Ureter (tissue), 1 donor: ENCODE results near the gene AKAP13. TPM values are rescaled to one million over a fixed set of nuclear protein-coding genes. Genes with fewer than 3 reads are reported as not detected.
"Not testable (repeated sequence)": the region's sequence is repeated elsewhere in the genome, so short reads cannot be mapped to it uniquely, and the experiment has no call there.

Experiments
- DNase-seq: peaks from one replicate; pipeline ENCODE4 v3.0.0-alpha.2; 2020; ENCODE audit warnings: low spot score
- total RNA-seq: library from RNA; stranded (reverse); gene quantifications from one replicate; pipeline ENCODE4 v1.2.4, GENCODE V29; 2023
- donor health status: DM: yes; HTN: yes; CAD: no.

The AKAP13 gene, protein sequence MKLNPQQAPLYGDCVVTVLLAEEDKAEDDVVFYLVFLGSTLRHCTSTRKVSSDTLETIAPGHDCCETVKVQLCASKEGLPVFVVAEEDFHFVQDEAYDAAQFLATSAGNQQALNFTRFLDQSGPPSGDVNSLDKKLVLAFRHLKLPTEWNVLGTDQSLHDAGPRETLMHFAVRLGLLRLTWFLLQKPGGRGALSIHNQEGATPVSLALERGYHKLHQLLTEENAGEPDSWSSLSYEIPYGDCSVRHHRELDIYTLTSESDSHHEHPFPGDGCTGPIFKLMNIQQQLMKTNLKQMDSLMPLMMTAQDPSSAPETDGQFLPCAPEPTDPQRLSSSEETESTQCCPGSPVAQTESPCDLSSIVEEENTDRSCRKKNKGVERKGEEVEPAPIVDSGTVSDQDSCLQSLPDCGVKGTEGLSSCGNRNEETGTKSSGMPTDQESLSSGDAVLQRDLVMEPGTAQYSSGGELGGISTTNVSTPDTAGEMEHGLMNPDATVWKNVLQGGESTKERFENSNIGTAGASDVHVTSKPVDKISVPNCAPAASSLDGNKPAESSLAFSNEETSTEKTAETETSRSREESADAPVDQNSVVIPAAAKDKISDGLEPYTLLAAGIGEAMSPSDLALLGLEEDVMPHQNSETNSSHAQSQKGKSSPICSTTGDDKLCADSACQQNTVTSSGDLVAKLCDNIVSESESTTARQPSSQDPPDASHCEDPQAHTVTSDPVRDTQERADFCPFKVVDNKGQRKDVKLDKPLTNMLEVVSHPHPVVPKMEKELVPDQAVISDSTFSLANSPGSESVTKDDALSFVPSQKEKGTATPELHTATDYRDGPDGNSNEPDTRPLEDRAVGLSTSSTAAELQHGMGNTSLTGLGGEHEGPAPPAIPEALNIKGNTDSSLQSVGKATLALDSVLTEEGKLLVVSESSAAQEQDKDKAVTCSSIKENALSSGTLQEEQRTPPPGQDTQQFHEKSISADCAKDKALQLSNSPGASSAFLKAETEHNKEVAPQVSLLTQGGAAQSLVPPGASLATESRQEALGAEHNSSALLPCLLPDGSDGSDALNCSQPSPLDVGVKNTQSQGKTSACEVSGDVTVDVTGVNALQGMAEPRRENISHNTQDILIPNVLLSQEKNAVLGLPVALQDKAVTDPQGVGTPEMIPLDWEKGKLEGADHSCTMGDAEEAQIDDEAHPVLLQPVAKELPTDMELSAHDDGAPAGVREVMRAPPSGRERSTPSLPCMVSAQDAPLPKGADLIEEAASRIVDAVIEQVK (N-terminal part only)
- 264 TPM for total RNA-seq

DNA sequence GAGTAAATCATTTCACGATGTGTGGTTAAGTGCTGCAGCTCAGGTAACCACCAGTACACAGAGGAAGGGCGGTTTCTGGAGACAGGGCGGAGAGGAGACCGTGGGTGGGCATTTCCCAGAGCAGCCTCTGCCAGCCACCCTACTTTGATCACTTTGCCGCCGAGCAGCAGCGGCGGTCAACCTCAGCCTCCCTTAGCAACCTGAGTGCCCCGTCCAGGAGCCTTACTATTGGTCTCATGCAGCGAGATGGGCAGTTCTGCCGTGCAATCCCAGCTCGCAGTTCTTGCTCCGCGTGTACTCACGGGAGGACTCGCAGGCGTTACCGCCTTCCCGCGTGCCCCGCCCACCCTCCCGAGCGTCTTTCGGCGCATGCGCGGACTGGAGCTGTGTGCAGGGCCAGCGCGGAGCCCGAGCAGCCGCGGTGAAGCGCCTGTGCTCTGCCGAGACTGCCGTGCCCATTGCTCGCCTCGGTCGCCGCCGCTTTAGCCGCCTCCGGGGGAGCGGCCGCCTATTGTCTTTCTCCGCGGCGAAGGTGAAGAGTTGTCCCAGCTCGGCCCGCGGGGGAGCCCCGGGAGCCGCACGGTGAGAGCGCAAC lies at the start of gene AKAP13:
Gene AKAP13, plus strand, starts transcription at position 387 of the 595 bp plus-strand sequence. CDS start 105,118 bp downstream, outside the sequence.
- peak; percentile 96 for DNase-seq

DNA sequence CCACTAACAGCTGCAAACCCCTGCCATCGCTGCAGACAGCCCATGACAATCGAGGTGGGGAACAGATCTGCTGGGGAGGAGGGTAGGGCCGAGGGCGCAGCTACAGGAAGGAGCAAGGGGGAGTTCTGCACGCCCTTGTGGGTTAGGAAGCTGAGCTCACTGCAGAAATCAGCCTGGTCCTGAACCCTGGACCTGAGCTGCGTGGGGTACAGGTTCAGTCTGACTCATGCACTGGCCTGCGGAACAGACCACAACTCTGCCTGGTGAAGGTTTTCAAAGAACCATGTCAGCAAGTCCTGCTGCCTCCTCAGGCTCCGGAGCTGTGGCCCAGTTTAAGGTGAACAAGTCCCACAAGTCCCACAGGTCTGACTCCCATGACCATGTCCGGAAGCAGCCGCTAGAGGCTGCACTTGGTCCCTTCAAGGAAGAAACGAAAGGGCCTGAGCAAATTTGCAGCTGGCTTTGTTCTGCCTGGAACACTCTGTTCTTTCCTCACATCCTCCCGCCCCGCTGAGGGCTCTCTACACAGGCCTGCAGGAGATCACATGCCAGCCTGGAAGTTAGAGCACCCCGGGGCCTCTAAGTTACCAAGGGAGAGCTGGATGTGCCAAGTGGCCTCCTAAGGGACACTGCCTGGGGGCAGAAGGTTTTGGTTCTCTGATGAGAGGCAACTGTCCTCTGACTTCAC lies 49.4 kb upstream of the AKAP13 start:
- DNase-seq, result peak; percentile 94

DNA sequence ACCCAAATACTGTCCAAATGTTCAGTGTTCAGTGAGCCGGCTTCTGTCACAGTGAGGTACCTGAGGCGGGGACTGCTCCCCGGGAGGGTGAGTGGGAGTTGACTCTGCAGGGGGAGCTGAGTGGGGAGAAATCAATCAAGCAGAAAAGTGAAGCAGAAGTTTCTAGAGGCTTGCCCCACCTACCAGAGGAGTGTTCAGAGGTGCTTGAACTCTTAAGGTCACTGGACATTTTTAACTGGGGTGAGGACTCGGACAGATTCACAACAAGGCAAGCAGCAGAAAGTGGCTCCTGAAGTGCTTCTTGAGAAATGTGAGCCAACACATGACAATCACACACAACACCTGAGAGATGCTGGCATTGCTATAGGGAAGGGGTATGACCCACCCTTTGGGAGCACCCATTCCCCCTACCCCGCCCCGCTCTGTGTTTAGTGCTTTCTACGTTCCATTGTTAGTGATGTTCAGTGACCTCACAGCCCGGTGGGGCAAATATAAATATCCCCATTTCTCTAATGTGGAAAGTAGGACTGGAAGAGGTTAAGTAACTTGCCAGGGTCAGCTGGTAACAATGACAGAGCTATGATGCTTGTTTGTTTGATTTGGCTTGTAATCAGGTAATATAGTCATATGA lies 48.6 kb upstream of the AKAP13 start:
- DNase-seq, result peak; percentile 41

DNA sequence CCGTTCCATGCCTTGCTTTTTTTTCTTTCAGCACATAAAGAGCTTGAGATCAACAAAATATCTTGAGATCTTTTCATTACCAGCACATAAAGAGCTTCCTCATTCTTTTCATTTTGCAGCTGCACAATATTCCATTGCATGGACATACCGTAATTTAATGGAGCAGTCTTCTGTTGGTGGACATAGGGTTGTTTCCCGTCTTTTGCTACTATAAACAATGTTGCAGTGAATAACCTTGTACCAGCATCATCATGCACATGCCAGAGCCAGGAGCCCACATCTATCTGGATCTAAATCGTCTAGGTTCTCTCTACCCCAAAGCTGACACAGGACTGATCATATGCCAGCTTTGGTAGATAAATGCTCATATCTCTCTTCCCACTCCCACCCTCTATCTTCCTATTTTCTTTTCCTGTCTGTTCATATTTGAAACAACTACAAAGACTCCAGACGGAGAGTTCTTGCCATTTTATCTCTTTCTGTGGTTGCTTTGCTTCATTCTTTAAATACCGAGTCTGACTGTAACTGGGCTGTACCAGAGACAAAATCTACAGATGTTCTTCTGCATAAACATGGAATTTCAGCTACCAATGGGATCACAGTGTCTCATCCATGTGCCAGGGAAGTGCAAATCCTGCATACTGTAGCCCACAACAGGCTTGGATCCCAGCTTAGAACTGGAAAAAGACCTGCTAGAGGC lies 47.1 kb upstream of the AKAP13 start:
- peak; percentile 31 for DNase-seq

DNA sequence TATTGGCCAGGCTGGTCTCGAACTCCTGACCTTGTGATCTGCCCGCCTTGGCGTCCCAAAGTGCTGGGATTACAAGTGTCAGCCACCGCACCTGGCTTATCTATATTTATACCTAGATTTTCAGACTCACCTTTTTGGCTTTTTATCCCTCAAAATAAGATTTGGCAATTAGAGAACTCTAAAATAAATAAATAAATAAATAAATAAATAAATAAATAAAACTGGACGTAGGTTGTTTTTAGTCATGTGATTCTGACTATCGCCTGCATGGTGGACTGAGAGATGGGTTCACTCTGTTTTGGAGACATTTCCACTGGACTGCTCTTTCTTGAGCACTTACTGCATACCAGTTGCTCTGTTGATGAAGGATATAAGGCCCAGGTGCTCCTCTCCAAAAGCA lies 46.2 kb upstream of the AKAP13 start:
- peak; percentile 26 for DNase-seq

DNA sequence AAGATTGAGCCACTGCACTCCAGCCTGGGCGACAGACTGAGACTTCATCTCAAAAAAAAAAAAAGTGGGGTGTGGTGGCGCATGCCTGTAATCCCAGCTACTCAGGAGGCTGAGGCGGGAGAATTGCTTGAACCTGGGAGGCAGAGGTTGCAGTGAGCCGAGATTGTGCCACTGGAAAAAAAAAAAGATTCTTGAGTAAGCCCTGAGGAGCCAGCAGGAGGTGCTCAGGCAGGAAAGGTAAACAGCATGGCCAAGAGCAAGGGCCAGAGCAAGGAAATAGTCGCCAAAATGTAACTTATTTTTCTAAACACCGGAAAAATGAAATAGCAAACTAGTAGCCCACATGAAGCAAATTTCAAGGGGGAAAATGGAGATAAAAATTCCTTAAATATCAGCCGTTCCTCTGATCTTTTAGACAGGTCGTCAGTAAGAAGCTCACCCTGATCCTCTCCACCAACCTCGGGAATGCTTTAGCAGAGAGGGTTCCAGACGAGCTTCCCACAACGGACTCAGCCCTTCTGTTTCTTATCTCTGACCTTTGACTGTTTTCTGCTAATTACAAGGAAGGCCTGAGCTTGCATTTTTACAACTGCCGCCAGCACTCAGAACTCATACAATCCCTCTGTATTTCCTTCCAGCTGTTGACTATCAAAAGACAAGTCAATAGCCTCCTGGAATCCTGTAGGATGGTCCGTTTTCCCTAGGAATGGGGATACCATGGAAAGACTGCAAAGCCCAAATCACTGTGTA lies 45.0 kb upstream of the AKAP13 start:
- DNase-seq, result no peak

DNA sequence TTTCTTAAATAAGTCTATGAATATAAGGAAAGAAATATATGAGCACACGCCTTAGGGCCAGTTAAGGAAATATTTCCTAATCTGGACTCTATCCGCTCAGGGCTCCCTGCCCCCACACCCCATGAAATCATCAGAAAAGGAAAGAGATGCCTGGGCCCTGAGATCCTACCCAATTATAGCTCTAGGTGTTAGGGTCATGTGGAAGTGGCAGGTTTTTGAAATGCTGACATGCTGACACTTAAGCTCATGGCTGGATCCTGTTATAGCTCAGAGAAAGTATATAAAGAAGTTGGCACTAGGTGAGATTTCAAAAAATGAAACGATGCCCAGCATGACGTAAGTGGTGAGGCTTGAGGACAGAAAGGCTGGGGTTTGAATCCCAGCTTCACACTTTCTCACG lies 43.5 kb upstream of the AKAP13 start:
- no peak for DNase-seq

DNA sequence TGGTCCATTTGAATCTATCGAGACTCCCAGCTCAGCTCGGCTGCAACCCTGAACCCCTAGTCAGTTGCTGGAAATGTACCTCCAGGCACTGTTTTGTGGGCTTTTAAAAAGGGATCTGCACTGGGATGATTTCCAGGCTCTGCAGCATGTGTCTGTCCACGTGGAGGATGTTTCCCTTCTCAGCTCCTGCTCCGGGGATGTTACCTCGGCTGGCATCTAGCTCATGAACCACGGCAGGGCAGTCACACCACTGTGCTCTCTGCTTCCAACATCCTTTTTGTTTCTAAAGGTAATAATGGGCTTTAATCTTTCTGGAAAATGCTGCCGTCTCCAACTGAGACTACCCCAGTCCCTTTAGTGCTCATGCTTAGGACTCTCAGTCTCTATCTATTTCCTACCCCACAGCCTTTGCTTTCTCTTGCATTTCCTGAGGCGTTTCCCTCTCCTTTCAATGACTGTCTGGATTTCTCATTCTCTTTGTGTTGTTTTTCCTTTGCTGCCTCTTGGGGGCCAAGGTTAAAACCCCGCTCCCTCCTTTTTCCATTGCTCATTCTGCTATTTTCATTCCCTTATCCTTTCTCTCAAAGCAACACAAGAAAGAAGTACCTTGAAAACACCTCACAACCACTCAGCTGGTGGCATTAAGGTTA lies 42.9 kb upstream of the AKAP13 start:
- DNase-seq, result no peak

DNA sequence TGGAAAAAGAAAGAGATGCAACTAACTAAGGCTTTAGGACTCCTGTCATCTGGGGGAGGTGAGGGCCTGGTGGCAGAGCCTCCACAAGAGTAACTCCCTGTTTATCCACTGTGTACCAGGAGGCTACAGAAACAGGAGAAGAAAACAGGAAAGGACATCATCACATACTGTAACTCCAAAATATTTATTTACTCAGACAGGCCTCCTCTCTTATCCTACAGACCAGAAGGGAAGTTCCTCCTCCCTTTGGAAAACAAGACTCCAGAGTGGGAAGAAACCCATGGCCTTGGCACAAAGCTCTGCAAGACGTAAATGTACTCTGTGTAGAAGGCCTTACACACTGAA lies 40.1 kb upstream of the AKAP13 start:
- DNase-seq, result no peak

DNA sequence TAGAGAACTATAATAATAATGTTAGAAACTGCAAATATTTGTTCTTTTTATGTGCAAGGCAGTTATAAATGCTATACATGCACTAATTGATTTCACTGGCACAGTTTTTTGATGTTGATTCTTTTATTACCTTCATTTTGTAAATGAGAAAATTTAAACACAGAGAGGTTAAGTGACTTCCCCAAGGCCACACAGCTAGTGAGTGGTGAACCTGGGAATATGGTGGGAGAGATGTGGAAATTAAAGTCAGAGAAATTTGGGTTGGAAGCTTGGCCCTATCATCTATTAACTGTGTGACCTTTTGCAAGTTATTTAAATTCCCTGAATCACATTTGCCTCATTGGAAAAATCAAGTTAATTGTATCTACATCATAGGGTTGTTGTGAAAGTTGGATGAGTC lies 39.6 kb upstream of the AKAP13 start:
- DNase-seq, result no peak

DNA sequence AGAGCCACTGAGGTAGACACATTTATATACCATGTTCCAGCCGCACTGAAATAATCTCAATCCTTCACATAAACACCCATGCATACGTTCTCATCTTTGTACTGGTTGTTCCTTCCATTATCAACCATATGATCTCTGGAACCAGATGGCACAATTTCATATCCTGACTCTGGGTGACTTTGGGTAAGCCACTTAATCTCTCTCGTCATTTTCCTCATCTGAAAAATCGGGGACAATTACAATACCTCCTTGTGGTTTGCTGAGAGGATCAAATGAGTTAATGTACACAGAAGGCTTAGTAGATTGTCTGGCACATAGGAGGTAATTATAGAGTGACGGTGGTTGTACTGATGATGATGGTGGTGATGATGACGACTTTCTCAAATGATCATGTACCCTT lies 38.2 kb upstream of the AKAP13 start:
- DNase-seq, result not testable (repeated sequence)

DNA sequence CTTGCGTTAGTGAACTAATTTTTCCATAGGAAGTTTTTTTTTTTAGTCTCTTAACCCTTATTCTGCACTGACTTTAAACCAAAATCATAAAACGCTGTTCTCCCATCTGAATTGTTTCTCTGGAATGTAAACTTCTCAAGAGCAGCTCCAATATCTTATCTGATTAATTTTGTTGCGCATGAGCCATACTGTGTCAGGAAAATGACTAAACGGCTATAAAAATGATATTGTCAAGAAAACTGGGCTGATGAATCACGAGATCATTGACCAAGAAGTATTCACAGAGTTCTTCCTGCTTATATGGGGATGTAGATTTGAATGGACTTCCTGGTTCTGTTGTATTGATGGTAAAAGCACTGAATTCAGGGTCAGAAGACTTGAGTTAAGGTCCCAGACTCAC lies 37.0 kb upstream of the AKAP13 start:
- DNase-seq, result not testable (repeated sequence)

DNA sequence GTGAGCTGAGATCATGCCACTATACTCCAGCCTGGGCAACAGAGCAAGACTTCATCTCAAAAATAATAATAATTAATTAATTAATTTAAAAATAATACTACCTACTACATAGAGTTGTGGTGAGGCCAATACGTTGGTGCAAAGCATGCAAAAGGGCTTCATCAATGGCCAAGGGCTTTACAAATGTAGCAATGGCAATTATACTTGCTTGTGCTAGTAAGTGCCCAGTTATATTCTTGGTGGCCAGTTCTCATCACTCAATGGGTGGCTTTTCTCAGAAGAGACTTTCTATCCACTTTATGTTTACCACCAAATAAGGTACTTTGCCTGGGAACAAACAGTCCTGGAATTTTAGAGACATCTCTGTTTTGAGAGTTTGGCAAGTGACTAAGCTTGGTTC lies 36.2 kb upstream of the AKAP13 start:
- not testable (repeated sequence) for DNase-seq

DNA sequence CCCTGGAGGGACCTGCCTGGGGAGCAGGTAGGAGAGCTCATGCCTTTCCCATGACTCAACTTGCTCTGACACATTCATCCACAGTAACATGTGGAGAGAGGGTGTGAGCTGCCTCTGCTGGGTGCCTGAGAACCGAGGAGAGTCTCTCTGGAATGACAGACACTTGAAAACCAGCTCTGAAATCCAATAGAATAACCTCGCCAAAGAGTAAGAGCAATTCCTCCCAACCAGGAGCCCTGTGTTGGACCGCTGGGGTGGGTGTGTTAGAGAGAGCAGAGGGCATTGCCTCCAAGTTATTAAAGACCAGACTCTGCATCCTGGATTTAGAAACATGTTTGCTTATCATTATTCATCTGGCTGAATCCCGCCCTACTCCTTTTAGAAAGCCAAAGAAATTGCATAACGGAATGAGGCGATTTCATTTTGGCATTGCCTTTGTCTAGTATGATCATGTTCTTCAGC lies 35.7 kb upstream of the AKAP13 start:
- DNase-seq, result not testable (repeated sequence)

DNA sequence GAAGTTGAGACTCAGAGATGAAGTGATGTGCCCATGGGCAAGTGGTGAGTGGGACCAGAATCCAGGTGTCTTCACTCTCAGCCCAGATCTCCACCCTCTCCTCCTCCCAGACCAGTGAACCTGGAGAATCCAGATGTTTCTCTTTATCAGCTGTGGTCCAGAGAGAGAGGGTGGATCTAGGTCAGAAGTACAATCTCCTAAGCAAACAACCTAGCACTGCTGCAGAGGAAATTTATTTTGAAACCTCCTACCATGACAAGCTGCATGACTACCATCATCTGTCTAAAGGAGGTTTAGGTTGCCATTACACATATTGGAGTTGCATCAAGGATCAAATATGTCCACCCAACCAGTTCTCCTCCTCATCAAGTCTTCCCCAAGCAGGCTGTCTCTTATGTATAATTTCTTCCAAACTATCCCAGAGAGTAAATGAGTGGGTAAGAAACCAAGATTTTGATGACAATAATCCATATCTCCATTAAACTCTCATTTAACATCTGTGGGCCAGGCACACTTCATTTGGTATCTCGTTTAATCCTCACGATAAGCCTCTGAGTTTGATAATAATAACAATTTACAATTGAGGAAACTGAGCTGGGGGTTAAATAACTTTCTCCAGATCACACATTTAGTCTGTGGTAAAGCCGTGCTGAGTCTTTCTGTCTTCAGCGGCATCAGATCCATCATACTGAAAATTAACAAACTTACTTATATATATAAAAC lies 35.0 kb upstream of the AKAP13 start:
- DNase-seq, result not testable (repeated sequence)

DNA sequence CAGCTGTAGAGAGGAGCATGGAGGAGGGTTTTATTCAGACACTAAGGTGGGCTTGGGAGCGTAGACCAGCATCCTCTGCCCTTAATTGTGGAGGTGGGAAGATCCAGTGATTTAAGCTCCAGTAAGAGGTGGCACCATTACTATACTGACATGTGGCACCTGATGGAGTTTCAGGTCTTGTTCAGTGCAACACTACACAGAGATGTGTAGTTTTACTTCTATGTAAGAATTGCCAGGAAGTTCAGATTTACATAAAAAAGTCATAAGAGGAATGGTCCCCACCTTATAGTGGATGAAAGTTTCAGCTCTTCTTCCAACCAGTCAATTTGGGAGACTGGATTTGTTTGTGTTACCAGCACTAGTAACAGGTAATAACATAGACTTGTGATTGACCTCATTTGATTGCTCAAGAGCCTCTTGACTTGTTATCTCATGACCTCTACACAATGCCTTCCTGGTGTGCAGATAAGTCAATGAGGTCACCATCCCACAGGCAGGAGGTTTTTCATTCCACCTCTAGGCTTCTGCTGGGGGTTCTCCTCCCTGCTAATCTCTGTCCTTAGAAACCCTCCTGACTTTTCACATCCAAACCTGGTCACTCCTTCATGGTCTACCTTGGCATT lies 33.8 kb upstream of the AKAP13 start:
- not testable (repeated sequence) for DNase-seq
